ENCODE results near the gene ILK. TPM values are rescaled to one million over a fixed set of nuclear protein-coding genes. Genes with fewer than 3 reads are reported as not detected.

The ILK gene
- total RNA-seq, 2 donors from 2014 or later: 114 to 118 TPM

- no peaks in the 10 kb centered on the region for H3K27me3 Mint-ChIP-seq (ENCODE audit: low read depth)
- DNase-seq (no peak), ATAC-seq (replicated peaks in 1 of 2) (no peak)
- H3K4me1 Mint-ChIP-seq (ENCODE audit: low read depth): peaks cover 20% of the 10 kb centered on the region
- H3K36me3 Mint-ChIP-seq (ENCODE audit: insufficient read depth in 2 of 2): no peaks in the 10 kb centered on the region
- no peaks in the 10 kb centered on the region for H3K9me3 Mint-ChIP-seq
- no peak overlapping the region for H3K4me3 Mint-ChIP-seq
- no peak overlapping the region for H3K27ac Mint-ChIP-seq
These were observed 20.1 kb downstream of the ILK start for GRCh38 chr11:6623391-6624363.

DNA sequence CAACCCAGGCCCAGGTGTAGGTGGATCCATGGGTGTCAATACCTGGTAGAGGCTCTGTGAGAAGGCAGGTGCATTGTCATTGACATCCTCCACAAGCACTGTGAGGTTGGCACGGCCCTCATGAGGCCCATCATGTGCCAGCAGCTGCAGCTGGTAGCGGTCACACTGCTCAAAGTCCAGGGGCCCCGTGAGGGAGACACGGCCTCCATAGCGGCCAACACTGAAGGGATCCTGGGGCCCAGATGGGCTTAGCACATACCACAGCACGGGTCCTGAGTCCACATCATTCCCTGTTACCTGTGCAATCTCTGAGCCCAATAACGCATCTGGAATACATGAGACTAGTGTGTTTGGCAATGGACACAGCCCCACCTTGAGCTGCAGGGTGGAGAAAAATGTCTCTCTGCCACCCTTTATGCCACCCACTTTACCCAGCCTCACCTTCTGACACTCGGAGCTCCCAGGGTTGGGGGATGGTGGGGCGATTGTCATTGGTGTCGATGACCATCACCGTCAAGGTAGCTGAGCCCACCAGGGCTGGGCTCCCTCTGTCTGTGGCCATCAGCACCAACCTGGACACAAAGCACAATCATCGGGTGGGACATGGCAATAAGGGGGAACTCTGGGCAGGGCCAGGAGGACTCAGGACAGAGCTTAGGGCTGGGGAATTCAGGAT is 21.7 kb downstream of the ILK start:
- Mint-ChIP-seq H3K36me3 (ENCODE audit: insufficient read depth in 2 of 2) (no peaks in the 10 kb centered on the region), H3K4me1 (ENCODE audit: low read depth) (peaks cover 20% of the 10 kb centered on the region), H3K9me3 (no peaks in the 10 kb centered on the region), H3K4me3 (no peak overlapping the region), H3K27ac (no peak overlapping the region), H3K27me3 (ENCODE audit: low read depth) (no peaks in the 10 kb centered on the region)
- DNase-seq (no peak), ATAC-seq (replicated peaks in 1 of 2) (no peak)

- no peak for ATAC-seq (replicated peaks in 1 of 2)
- H3K36me3 Mint-ChIP-seq (ENCODE audit: insufficient read depth in 2 of 2): no peaks in the 10 kb centered on the region
These were observed 22.4 kb downstream of the ILK start for GRCh38 chr11:6625832-6626420.

DNA sequence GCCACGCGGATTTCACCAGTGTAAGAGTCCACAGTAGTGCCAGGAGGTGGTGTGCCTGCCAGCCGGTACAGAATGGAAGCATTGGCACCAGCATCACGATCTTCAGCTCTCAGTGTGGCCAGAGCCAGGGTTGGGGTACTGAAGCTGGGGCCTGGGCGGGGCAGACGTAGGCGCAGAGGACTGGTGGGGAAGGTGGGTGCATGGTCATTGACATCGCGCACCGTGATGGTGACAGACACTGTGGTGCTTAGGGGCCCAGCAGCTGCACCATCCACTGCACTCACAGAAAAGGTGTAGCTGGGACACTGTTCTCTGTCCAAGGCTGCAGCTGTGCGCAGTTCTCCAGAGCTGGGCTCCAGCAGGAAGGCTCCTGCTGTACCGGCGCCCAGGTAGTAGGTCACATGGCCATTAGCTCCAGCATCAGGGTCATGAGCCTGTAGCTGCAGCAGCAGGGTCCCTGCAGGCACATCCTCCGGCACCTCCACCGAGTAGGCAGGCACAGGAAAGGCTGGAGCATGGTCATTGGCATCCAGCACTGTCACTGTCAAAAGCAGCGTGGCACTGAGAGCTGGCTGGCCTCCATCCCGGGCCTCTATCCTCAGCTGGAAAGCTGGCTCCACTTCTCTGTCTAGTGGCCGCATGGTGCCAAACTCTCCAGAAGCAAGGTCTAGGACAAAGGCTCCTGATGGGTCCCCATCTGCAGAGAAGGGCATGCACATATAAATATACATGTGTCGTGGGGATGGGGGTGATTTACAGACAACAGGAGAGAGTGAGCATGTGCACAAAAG is 23.6 kb downstream of the ILK start:
- peak; percentile 8 to 17 for ATAC-seq (replicated peaks in 1 of 2)
- no peaks in the 10 kb centered on the region for H3K36me3 Mint-ChIP-seq (ENCODE audit: insufficient read depth in 2 of 2)
- peaks cover 20% of the 10 kb centered on the region for H3K4me1 Mint-ChIP-seq (ENCODE audit: low read depth)
- peak overlapping the region; percentile 29 for H3K27ac Mint-ChIP-seq
- peak overlapping the region; percentile 23 to 38 for H3K4me3 Mint-ChIP-seq
- DNase-seq: no peak
- no peaks in the 10 kb centered on the region for H3K27me3 Mint-ChIP-seq (ENCODE audit: low read depth)
- H3K9me3 Mint-ChIP-seq: no peaks in the 10 kb centered on the region

More at GRCh38 chr11:6625832-6626420, 22.4 kb downstream of the ILK start:
- Mint-ChIP-seq H3K9me3 (no peaks in the 10 kb centered on the region), H3K27me3 (ENCODE audit: low read depth) (no peaks in the 10 kb centered on the region), H3K4me3 (no peak overlapping the region), H3K4me1 (ENCODE audit: low read depth) (peaks cover 20% of the 10 kb centered on the region), H3K27ac (no peak overlapping the region)
- DNase-seq: no peak

DNA sequence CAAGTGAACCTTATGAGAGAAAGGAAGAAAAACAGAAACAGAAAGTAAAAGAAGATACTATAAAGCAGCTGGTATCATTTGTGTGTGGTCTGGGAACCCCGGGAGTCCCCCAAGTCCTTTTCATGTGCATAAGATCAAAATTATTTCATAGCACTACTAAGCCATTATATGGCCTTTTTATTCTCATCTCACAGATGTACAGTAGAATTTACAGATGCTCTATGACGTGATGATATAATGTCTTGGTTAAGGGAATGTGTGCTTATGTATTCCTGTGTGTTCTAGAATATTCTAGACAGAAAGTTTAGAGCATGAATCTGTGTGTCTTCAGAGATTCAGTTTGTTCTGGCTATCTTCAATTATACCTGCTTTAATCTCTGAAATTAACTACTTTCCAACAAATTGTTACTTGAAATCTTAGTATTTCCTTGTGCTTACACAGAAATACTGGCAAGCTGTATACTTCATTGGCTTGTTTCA is 24.2 kb downstream of the ILK start:
- H3K4me1 Mint-ChIP-seq (ENCODE audit: low read depth): peaks cover 20% of the 10 kb centered on the region
- no peaks in the 10 kb centered on the region for H3K27me3 Mint-ChIP-seq (ENCODE audit: low read depth)
- peak; percentile 43 to 66 for ATAC-seq (replicated peaks in 1 of 2)
- H3K4me3 Mint-ChIP-seq: peak overlapping the region; percentile 23 to 38
- peak overlapping the region; percentile 29 for H3K27ac Mint-ChIP-seq
- H3K36me3 Mint-ChIP-seq (ENCODE audit: insufficient read depth in 2 of 2): no peaks in the 10 kb centered on the region
- DNase-seq: no peak
- no peaks in the 10 kb centered on the region for H3K9me3 Mint-ChIP-seq

GRCh38 chr11:6628526-6628925 is 25.0 kb downstream of the ILK start:
- Mint-ChIP-seq H3K9me3 (no peaks in the 10 kb centered on the region), H3K4me3 (no peak overlapping the region), H3K27me3 (ENCODE audit: low read depth) (no peaks in the 10 kb centered on the region), H3K27ac (peak overlapping the region; percentile 29), H3K36me3 (ENCODE audit: insufficient read depth in 2 of 2) (no peaks in the 10 kb centered on the region), H3K4me1 (ENCODE audit: low read depth) (peaks cover 20% of the 10 kb centered on the region)
- ATAC-seq (replicated peaks in 1 of 2): no peak
- DNase-seq: no peak

GRCh38 chr11:6629573-6629891 is 26.0 kb downstream of the ILK start:
- no peak for ATAC-seq (replicated peaks in 1 of 2)
- H3K27me3 Mint-ChIP-seq (ENCODE audit: low read depth): no peaks in the 10 kb centered on the region
- no peak overlapping the region for H3K27ac Mint-ChIP-seq
- H3K4me1 Mint-ChIP-seq (ENCODE audit: low read depth): peaks cover 20% of the 10 kb centered on the region
- H3K36me3 Mint-ChIP-seq (ENCODE audit: insufficient read depth in 2 of 2): no peaks in the 10 kb centered on the region
- no peak overlapping the region for H3K4me3 Mint-ChIP-seq
- H3K9me3 Mint-ChIP-seq: no peaks in the 10 kb centered on the region
- DNase-seq: no peak

DNA sequence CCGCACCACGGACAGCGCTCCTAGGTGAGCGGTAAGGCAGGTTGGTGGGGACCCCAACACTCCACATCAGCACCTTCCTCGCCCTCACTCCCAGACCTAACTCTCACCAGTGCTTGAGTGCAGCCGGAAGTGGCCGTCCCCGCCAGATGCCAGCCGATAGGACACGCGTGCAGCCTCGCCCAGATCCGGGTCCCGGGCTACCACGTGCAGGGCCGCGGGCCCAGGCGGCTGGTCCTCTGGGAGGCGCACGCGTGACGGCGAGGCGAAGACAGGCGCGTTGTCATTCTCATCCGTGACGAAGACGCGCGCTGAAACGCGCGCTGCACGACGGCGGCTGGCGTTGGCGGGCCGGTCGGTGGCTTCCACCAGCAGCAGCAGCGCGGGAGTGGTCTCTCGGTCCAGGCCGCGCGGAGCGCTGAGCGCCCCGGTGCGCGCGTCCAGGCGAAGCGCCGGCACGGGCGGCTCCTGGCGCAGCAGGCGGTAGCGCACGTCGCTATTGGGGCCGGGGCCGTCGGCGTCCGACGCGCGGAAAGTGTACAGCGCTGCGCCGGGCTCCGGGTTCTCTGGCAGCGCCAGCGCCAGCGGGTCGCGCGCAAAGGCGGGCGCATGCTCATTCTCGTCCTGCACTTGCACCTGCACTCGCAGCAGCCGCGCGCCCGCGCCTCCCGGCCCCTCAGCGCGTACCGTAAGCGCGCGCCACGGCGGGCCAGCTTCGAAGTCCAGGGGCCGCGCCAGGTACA is 26.5 kb downstream of the ILK start:
- no peaks in the 10 kb centered on the region for H3K36me3 Mint-ChIP-seq (ENCODE audit: insufficient read depth in 2 of 2)

GRCh38 chr11:6630632-6631291 is 27.2 kb downstream of the ILK start:
- H3K36me3 Mint-ChIP-seq (ENCODE audit: insufficient read depth in 2 of 2): no peaks in the 10 kb centered on the region
- DNase-seq: no peak
- ATAC-seq (replicated peaks in 1 of 2): no peak
- no peaks in the 10 kb centered on the region for H3K9me3 Mint-ChIP-seq
- peaks cover 20% of the 10 kb centered on the region for H3K4me1 Mint-ChIP-seq (ENCODE audit: low read depth)
- no peaks in the 10 kb centered on the region for H3K27me3 Mint-ChIP-seq (ENCODE audit: low read depth)
- H3K4me3 Mint-ChIP-seq: no peak overlapping the region
- no peak overlapping the region for H3K27ac Mint-ChIP-seq

More for the DNA sequence above, 26.5 kb downstream of the ILK start:
- ATAC-seq (replicated peaks in 1 of 2): no peak
- no peak overlapping the region for H3K27ac Mint-ChIP-seq
- H3K27me3 Mint-ChIP-seq (ENCODE audit: low read depth): no peaks in the 10 kb centered on the region
- DNase-seq: no peak
- H3K4me3 Mint-ChIP-seq: no peak overlapping the region
- no peaks in the 10 kb centered on the region for H3K9me3 Mint-ChIP-seq
- peaks cover 20% of the 10 kb centered on the region for H3K4me1 Mint-ChIP-seq (ENCODE audit: low read depth)

DNA sequence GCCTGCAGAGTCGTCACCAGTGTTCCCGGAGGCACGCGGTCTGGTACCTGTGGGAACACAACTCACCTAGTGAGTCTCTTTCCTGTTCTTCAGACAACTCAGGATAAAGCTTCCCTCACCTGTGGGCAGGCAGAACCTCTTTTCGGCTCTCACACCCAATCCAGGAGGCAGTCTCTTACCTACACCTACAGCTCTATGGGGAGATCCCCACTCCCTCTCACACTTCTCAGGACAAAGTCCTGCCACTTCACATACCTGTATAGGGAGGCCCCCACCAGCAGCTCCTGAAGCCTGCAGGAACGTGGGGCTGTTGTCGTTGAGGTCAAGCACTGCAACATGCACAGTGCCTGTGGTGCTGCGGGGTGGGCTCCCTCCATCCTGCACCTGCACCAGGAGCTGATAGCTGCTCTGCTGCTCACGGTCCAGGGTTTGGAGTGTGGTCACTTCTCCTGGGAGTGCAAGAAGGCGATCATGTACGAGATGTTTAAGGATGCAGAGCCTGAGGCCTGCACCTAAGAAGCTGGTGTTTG is 27.9 kb downstream of the ILK start:
- Mint-ChIP-seq H3K27ac (no peak overlapping the region), H3K36me3 (ENCODE audit: insufficient read depth in 2 of 2) (no peaks in the 10 kb centered on the region), H3K27me3 (ENCODE audit: low read depth) (no peaks in the 10 kb centered on the region), H3K4me1 (ENCODE audit: low read depth) (peaks cover 19% of the 10 kb centered on the region), H3K9me3 (no peaks in the 10 kb centered on the region), H3K4me3 (no peak overlapping the region)
- no peak for DNase-seq
- ATAC-seq (replicated peaks in 1 of 2): no peak

DNA sequence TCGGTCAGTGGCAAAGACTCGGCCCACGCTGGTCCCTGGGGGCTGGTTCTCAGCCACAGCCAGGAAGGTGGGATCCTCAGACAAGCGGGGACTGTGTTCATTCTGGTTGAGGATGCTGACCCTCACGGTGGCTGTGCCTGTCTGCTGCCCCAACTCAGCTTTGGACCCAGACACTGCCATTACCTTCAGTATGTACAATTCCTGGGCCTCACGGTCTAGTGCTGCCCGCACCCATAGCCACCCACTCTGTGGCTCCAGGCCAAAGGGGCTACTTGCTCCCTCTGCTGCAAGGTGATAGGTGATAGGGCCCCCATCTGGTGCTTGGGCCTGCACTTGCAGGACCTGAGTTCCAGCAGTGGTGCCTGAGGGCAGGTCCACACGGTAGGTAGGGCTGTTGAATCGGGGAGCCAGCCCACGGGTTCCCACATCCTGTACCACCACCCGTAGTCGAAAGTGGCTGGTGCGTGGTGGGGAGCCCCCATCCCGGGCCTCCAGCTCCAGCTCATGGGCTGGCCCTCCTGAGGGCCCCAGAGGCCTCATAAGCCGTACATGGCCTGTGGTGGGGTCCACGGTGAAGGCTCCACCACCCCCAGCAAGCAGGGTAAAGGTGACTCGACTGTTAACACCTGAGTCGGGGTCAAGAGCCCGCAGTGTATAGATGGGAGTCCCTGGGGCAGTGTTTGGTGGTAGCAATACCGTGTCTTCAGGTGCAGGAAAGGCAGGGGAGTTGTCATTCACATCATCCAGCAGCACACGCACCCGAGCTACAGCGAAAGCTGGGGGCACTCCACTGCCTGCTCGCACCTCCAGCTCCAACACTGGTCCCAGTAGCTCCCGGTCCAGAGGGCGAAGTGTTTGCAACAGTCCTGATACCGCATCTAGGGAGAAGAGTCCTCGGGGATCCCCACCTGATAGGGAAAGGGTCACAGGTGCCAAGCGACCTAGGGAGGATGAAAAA is 28.8 kb downstream of the ILK start:
- Mint-ChIP-seq H3K4me3 (no peak overlapping the region), H3K27ac (no peak overlapping the region), H3K36me3 (ENCODE audit: insufficient read depth in 2 of 2) (no peaks in the 10 kb centered on the region), H3K9me3 (no peaks in the 10 kb centered on the region), H3K4me1 (ENCODE audit: low read depth) (peaks cover 12% of the 10 kb centered on the region), H3K27me3 (ENCODE audit: low read depth) (no peaks in the 10 kb centered on the region)
- DNase-seq: peak in 1 of 2 donors; percentile 28
- ATAC-seq (replicated peaks in 1 of 2): peak; percentile 55 to 70
